NCI-H1105 (cell line): ENCODE results near the gene TAGLN3.
A peak's percentile ranks its signal among the peaks of the same experiment; 100 is the strongest.

Source experiments
- DNase-seq: peaks from one replicate; lab custom pipeline; 2025; lab: John Stamatoyannopoulos, UW

The TAGLN3 gene

DNA sequence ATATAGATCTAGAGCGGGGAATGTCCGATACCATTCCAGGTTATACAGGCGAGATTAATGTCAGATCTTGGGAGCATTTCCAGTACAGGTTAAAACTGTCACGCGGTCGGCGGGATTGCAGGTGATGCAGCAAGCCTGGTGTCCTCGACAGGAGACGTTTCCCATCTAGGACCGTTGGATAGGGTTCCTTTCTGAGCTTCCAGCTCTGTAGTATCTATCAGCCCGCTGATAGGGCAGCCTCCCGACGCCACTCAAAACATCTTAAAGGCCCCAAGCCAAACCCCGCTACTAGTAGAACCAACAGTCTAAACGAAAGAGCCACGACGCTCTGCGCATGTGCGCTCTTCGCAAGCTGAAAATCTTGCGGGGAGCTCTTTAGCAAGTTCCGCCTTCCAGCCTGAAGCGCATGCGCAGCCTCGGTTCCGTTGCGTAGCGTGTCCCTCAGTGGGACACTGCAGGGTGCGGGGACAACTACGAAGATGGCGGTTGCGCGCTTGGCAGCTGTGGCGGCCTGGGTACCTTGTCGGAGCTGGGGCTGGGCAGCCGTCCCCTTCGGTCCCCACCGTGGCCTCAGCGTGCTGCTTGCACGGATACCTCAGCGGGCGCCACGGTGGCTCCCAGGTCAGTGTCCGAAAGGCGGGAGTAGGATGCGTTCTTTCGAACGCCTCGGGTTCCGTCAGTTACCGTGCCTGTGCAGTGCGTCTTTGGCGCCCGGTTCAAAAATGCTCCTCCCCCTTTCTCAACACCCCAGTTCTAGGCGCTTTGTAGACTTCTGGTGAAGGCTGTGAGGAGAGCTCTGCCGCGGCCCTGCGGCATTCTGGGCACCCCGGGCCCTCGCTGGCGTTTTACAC is 19.9 kb upstream of the TAGLN3 start, which contains the start of gene ABHD10:
Gene ABHD10, plus strand, starts transcription at position 444 of the 851 bp plus-strand sequence. Its CDS starts 36 bp downstream, at position 480.
- DNase-seq, result peak; percentile 97

- no peak for DNase-seq
Measured at GRCh38 chr3:111979434-111980038, 19.2 kb upstream of the TAGLN3 start.

DNA sequence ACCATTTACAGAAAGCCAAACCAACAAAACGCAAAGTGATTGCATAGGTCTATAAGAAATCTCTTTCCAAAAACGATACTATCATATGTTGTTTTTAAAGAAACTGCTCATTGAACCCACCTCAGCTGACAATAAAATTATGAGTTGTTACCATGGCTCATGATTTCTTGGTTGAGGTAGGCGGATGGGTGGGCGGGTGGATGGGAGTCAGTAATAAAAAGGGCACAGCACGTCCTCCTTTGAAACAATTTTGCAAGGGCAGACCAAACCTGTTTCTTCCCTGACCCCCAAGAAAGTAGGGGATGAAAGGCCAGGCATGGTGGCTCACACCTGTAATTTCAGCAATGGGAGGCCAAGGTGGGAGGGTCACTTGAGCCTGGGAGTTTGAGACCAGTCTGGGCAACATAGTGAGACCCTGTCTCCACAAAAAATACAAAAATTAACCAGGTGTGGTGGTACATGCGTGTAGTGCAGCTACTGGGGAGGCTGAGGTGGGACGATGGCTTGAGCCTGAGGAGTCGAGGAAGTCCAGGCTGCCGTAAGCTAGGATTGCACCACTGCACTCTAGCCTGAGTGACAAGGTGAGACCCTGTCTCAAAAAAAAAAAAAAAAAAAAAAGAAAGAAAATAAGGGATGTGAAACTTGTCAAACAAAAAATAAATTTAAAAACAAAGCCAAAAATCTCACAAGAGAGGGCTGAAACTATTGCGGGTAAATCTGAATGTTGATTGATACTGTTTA is 17.8 kb upstream of the TAGLN3 start:
- DNase-seq, result no peak

DNA sequence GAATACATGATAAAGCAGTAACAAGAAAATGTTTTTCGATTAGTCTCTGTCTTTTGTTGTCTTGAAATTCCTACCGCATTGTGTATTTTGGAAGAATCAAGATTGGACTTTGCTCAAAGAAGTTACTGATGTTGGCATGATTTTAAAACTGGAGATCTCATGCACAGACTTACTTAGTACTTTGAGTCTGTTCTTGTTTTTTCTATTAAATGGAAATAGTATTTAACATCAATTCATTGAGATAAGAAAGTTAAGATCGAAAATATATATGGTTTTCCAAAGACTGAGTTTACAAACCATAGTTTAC is 17.3 kb upstream of the TAGLN3 start:
- no peak for DNase-seq

DNA sequence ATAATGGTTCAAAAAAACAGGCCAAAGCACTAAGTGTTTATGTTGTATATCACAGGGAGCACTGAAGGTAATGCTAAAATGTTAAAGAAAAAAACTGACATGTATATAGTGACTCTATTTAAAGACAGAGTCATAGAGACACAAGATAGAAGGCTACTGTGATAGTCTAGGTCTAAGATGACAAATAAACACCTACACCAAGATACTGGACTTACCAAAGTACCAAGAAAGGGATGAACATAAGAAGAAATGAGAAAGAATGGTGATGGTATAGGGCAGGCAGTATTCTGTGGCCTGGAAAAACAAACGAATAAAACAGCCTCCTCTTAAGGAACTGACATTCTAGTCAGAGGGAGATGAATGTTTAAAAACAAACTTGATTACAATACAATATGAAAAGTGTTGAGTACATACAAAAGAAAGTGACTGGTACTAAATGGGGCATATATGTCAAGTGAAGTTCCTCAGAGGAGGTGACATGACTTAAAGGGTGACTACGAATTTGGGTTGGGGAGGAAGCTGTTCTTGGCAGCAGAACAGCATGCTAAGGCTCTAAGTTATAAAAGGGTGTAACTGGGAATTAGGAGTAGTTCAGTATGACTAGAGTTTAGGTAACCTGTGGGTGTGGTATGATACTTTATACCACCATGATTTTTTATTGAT is 14.0 kb upstream of the TAGLN3 start:
- no peak for DNase-seq

- DNase-seq, result no peak
Measured at GRCh38 chr3:111986800-111987199, 11.9 kb upstream of the TAGLN3 start.

DNA sequence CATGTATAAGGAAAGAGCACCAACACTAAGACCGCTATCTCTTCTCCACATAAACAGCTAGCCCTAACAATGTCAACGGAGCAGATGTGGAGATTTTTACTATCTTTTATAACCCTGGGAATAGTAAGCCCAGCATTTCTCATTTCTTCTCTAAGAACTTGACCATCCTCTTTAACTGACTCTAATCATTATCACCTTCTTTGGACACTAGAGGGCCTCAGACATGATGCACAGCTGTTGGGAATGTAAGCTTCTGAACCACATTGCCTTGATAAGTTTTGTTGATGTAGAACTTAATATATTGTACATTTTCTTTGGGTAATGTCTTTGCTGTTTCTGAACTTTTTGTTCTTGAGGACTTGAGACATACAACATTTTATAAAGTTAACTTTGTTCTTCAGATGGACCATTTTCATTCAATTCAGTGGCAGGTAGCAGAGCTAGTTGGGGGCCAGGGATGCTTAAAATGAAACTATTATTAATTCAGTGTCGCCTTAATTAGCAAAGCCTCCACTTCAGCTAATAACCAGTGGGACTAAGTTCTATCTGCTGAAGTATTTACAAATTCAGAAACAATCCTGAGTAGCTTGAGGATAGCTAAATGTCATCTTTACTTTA is 9.6 kb upstream of the TAGLN3 start:
- DNase-seq, result peak; percentile 60

DNA sequence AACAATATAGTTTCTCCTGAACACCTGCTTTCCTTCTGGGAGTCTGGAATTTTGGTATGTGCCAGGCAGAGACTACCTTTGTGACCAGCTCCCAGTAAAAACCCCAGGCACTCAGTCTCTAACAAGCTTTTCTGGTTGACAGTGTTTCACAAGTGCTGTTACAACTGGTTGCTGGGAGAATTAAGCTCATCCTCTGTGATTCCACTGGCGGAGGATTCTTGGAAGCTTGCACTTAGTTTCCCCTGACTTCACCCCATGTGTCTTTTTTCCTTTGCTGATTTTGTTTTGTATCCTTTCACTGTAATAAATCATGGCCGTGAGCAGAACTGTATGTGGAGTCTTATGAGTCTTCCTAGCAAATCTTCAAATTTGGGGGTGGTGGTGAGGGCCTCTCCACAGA is 5.7 kb upstream of the TAGLN3 start:
- DNase-seq, result no peak

GRCh38 chr3:111999484-112000324 is 982 bp downstream of the TAGLN3 start:
- DNase-seq, result peak; percentile 51

DNA sequence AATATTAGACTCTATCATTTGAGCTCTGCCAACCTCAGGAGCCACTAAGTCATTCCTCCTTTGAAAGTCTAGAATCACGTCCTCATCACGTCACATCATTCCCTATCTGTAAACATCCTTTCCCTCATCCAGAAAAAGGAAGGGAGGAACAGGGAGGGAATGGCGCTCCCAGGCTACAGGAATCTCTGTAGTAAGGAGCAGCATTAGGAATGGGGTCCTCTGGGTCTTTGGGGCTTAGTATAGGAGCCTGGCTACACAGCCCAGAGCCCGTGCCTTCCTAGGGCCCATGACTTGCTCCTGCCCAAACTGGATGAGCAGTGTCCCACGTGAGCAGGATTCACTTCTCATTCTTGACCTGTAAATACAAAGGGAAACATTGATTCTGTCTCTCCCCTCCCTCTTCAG is 1.6 kb downstream of the TAGLN3 start:
- no peak for DNase-seq

DNA sequence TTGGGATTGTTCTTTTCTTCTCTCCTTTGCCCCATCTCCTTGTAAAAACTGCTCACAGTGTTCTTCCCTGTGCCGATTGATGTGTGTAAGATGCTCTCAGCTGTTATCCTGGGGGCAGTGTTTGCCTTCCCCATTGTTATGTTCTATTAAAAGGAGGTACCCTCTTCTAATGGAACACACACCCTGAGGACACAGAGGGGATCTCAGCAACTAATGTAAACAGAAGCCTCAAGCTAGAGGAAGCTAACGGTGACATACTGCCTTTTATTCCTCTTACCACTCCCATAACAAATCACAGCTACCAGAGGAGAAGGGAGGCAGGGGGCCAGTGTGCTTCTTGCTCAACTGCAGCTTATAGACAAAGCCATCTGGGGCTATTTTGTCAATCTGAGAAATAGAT is 2.2 kb downstream of the TAGLN3 start:
- no peak for DNase-seq

DNA sequence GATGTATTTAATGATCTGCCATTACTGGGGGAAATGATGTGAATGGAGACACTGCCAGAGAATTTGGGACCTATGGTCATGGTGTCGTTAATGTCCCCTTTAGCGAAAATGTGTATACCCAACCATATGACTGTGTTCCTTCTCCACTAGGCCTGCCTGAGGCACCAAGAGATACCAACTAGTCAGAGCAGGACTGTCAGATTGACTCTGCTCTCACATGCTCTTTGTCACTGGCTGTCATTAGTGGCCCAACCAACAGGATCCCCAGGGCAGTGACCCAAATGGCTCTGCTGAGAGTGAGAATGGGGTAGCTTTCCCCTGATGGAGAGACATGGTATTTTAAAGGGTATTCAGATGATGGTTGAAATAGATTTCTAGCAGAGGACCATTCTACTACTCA is 2.8 kb downstream of the TAGLN3 start:
- DNase-seq, result no peak

GRCh38 chr3:112002096-112002971 is 3.6 kb downstream of the TAGLN3 start:
- no peak for DNase-seq

- no peak for DNase-seq
Measured at GRCh38 chr3:112003321-112004080, 4.8 kb downstream of the TAGLN3 start.

DNA sequence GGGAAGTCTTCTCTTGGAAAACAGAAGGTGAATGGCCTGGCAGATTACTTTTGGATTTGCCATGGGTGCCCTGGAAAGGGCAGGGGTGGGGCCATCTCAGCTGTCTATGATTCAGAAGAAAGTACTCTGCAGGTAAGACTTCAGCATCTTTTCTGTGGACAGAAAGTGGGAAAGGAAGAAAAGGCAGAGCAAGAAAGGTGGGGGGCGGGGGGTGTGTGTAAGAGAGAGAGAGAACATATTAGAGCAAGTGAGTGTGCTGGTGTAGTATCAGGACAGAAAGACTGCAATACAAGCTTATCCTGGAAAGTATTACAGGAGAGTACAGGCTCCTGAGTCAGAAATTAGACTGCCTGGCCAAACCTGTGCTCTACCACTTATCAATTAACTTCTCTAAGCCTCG is 5.5 kb downstream of the TAGLN3 start:
- no peak for DNase-seq

- DNase-seq, result no peak
Measured at GRCh38 chr3:112004669-112005068, 5.9 kb downstream of the TAGLN3 start.

DNA sequence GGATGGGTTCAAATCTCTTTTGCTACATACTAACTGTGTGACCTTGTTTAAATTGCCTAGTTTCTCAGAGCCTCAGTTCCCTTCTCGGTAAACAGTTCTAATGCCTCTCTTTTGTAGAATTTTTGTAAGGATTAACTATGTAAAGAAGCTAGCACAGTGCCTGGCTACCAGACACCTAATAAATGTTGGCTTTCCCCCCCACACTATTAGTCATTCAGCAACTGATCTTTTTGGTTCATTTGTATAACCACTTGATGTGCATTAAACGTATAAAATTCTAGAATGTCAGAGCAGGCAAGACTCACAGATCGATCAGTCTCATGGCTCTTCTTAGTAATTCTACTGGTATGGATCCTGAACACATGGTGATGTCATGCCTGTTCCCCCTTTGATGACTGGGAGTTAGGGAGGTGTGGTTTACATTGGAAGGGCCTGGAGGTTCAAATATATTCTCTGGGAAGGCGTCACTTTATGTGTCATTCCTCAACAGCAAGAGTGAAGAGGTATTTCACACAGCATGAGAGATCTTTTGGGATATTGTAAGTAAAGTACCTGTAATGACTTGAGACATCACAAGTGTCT is 6.5 kb downstream of the TAGLN3 start:
- DNase-seq, result no peak

GRCh38 chr3:112007633-112008032 is 8.9 kb downstream of the TAGLN3 start:
- no peak for DNase-seq

DNA sequence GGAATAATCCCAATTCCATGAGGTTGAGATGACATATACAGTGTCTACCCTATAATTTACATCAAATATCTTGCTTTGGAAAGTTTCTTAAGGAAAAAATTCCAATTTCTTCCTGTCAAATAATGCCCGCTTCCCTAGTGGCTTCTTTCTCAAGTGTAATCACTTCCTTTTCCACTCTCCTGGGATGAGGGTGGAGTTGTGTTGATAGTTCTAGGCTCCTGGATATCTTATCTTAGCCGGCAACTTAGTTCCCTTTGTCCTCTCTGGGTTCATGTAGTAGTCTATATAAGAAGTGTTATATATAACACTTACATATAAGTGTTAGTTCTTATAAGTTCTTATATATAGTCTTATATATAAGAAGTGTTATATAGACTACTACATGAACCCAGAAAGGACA is 10.9 kb downstream of the TAGLN3 start:
- DNase-seq, result no peak
